ENCODE data around the gene IFI27.

IFI27 gene

GRCh38 chr14:94123296-94123695 is 12.8 kb downstream of the IFI27 start:
- FAIRE-seq = no peak

DNA sequence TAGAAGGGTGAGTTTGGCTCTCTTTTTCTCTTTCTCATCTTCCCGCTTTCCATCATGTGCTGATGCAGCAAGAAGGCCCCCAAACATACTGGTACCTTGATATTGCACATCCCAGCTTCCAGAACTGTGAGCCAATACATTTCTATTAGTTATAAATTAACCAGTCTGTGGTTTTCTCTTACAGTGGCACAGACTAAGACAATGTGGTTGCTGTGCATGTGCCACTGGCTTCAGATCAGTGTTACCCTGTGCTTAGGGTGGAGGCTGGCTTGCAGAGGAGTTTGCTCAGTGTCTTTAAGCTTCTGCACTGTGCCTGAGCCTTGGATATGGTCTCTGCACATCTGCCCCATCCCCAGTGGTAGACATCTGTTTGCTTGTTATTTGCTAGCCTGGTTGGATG is 13.3 kb downstream of the IFI27 start:
- FAIRE-seq (peak; percentile 33), DNase-seq (ENCODE audit: extremely low spot score, insufficient read length, low read depth) (no peak)

More at GRCh38 chr14:94123296-94123695, 12.8 kb downstream of the IFI27 start:
- DNase-seq (ENCODE audit: extremely low spot score, insufficient read length, low read depth) = no peak

DNA sequence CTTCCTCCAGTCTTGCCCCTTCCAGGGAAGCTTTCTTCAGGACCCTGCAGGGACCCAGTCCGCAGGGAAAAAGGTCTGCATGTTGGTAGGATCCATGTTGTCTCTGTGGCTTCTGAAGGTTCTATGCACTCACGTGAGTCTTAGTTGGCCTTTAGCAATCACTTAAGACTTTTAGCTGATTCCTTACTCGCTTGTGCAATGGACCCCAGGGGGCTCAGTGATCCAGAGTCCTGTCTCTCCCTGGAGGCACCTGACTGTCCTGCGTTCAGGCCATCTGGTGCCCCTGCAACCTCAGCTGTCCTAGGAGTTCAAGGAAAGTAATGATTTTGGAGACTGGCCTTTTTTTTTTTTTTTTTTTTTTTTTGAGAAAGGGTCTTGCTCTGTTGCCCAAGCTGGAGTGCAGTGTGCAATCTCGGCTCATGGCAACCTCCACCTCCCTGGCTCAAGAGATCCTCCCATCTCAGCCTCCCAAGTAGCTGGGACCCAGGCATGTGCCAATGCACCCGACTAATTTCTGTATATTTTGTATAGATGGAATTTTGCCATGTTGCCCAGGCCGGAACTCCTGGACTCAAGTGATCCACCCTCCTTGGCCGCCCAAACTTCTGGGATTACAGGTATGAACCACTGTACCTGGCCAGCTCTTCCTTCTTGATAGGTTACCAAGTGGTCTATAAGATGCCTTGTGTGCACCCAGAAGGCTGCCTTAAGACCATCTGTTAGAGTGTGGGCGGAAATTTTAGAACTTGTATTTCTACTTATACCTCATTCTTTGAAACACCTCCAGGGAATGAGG is 14.2 kb downstream of the IFI27 start:
- DNase-seq (ENCODE audit: extremely low spot score, insufficient read length, low read depth) (no peak), FAIRE-seq (no peak)

DNA sequence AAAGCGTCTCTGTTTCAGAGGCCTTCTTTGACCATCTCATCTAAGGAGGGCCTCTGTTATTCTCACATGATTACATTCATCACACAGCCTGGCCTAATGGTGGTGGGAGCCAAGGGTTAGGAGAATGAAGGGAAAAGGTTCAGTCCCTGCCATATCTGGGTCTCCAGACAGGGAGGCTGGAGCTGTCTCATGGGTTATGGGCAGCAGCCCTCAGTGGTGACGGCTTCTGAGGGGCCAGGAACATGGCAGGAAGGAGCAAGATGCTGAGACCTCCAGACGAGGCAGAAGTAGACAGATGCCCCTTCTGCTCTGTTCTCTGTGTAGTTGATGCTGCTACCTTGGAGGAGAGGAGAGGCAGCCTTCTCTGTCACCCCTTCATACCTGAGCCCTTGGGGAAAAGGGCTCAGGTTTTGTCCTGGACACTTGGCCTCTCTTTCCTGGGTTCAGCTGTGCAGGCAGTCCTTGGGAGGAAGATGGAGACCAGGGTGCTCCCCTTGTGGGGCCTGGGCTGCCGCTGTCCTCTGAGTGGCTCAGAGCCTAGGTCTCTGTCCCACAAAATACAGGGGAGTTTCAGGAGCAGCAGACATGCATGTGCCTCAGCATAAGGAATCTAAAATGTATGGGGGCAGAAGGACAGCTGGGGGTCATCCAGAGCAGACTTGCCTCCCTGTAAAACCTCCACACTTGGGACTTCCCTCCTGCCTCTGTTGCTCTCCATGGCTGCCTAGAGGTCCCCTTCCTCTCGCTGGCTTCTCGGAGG is 15.3 kb downstream of the IFI27 start:
- DNase-seq (ENCODE audit: extremely low spot score, insufficient read length, low read depth) = no peak
- FAIRE-seq = no peak

DNA sequence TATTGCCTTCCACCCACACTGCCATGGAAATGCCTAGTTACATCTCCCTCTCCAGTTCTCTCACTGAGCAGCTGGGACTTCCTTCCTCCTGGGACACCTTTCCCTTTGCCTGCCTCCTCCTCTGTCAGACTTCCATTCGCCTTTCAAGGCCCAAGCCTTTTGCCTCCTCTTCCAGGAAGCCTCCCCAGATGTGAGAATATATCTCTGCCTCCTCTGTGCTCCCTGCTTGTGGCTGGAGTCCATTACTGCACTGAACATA is 15.8 kb downstream of the IFI27 start:
- FAIRE-seq (no peak), DNase-seq (ENCODE audit: extremely low spot score, insufficient read length, low read depth) (no peak)

DNA sequence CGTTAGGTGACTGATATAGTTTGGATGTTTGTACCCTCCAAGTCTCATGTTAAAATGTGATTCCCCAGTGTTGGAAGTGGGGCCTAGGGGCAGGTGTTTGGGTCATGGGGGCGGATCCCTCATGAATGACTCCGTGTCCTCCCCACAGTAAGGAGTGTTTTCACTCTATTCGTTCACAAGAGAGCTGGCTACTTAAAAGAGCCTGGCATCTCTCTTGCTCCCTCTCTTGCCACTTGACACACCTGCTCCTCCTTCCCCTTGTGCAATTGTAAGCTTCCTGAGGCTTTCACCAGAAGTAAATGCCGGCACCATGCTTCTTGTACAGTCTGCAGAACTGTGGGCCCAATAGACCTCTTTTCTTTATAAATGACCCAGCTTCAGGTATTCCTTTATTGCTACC is 16.3 kb downstream of the IFI27 start:
- no peak for FAIRE-seq
- no peak for DNase-seq (ENCODE audit: extremely low spot score, insufficient read length, low read depth)

GRCh38 chr14:94127330-94127729 is 16.8 kb downstream of the IFI27 start:
- DNase-seq (ENCODE audit: extremely low spot score, insufficient read length, low read depth) (no peak), FAIRE-seq (no peak)

DNA sequence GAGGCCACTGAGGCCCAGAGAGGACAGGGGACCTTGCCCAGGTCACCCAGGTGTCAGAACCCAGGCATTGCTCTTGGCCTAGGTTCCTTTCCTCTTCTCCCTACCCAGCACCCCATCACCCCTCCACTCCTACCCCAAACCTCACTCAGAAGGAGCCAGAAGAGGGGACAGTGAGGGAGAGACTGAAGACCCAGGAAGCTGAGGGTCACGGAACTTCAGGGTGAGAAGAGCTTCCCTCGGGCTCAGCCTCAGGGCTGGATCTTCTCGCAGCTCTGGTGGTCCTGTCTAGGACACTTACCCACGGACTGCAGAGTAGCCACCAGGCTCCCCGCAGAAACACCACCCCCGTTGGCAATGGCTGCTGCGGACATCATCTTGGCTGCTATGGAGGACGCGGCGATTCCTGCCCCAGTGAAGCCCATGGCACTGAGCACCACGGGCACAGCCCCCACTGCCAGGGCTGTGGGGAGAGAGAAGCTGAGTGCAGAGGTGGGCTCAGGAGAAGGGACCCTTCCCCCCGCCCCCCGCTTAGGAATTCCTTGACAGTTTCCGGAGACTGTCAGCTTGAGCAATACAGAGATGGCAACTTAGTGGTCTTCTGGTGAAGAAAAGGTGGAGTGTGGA is 17.8 kb downstream of the IFI27 start:
- no peak for DNase-seq (ENCODE audit: extremely low spot score, insufficient read length, low read depth)
- no peak for FAIRE-seq

- DNase-seq (ENCODE audit: extremely low spot score, insufficient read length, low read depth) (peak; percentile 86), FAIRE-seq (peak; percentile 85)
Observed at GRCh38 chr14:94129111-94129757, 18.7 kb downstream of the IFI27 start, which contains the start of gene IFI27L2. TSS of gene IFI27L2 (minus strand) at chr14:94129604. CDS start at chr14:94129564, 40 bp downstream.

DNA sequence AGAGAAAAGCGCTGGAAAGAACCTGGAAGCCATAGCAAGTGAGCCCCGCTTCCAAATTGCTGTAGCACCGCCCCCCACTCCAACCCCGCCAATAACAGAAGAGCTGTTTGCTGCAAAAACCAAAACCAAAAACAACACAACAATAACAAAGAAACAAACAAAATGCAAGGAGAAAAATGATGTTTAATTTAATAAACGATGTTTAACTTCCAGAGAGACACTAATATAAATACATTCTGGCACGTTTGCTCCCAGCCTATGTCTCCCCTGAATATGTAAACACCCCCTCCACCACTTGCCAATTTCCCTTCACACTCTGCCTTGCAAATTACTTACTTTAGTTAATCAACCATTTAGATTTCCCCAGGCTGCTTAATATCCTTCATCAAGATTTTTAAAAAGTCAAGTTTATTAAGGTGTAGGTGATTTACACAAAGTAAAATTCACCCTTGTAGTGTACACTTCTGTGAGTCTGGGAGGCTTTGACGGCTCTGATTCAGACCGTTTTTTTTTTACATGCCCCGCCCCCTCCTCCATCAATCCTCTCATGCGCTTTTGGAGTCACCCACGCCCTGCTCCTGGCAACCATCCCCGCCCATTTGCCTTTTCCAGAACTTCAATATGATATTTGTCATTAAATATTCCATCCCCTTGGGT is 19.4 kb downstream of the IFI27 start:
- DNase-seq (ENCODE audit: extremely low spot score, insufficient read length, low read depth) (no peak), FAIRE-seq (peak; percentile 67)

GRCh38 chr14:94132285-94132887 is 21.9 kb downstream of the IFI27 start:
- peak; percentile 78 for FAIRE-seq
- peak; percentile 32 for DNase-seq (ENCODE audit: extremely low spot score, insufficient read length, low read depth)

- DNase-seq (ENCODE audit: extremely low spot score, insufficient read length, low read depth) (no peak), FAIRE-seq (no peak)
Observed at GRCh38 chr14:94135476-94135875, 24.9 kb downstream of the IFI27 start.

DNA sequence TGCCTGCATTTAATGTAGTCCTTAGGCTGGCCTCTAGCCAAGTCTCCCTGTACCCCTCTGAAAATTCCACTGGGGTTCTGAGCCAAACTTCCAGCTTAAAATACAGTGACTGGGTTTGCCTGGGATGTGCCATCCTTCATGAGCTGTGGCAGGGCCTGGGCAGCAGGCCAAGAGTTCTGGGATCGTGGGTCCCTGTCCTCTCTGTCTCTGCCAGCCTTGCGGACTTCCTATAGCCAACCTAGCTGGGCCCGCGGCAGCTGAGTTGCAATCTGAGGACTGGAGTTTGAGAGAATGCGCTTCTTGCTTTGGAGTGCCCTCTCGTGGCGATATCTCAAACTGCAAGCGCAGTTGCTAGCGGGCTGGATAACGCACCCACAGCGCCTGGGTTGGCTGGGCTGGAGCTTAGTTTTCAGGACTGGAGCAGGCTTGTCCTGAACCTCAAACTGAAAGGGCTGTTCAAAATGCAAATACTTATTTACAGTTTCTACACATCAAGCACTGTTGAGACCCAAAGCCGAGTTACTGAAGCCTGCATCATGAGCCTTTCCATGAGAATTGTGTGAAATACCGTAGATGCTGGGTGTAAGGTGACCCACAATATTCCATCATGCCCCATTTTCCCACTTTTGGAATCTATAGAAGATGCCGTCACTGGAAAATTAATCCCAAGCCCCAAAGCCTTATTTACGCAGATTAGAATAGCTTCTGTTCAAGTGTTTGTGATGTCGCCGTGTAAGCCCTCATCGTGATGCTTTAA is 26.2 kb downstream of the IFI27 start:
- FAIRE-seq = peak; percentile 97
- DNase-seq (ENCODE audit: extremely low spot score, insufficient read length, low read depth) = peak; percentile 67

DNA sequence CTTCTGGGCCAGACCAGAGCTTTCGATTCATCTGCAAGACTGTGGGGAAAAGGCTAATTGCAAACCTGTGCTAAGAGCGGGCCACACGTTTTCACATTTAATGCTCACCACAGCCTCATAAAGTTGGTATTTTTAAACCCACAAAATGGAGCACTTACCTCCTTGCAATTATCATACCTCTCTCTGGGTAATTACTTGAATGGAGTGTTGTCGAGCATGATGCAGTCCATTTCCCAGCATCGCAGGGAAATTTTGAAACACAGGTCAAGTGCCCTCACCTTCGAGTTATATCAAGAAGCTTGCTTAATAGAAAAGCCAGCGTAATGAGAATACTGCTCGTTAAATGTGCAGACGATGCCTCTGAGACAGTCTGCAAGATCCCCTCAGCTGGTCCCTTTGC is 27.7 kb downstream of the IFI27 start:
- no peak for DNase-seq (ENCODE audit: extremely low spot score, insufficient read length, low read depth)

DNA sequence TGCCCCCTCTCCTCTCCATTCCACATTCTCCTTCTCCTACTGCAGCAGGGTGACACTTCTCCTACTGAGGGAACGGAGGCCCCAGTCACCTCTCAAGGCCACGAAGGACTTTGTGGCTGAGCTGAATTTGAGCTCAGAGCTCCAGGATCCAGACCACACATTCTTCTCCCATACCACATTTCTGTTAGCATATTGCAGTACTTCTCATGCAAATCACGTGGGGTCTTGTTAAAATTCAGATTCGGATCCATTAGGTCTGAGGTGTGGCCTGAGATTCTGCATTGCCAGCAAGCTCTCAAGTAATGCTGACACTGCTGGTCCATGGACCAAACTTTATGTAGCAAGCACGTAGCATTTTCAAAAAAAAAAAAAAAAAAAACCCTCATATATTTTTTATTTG is 28.5 kb downstream of the IFI27 start:
- DNase-seq (ENCODE audit: extremely low spot score, insufficient read length, low read depth) = no peak
- FAIRE-seq = no peak

More for the DNA sequence above, 27.7 kb downstream of the IFI27 start:
- no peak for FAIRE-seq

DNA sequence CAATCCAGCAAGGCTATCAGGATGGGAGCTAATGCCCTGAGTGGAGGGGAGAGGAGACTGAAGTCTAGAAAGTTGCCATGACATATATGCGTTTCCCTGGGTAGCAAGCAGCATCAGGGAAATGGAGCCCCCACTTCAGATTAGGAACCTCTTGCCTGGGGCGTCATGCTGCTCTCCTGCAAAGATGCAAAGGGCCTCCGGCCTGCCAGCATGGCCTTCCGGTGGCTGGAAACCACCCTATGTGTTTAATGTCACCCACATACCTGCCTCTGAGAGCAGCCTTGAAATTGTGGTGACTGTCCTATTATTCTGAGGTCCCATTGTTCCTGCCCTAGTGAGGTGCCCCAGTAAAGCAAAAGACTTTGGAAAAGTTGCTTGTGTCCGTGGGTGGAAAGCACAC is 28.9 kb downstream of the IFI27 start:
- FAIRE-seq (no peak), DNase-seq (ENCODE audit: extremely low spot score, insufficient read length, low read depth) (no peak)

- FAIRE-seq (no peak), DNase-seq (ENCODE audit: extremely low spot score, insufficient read length, low read depth) (no peak)
Observed at GRCh38 chr14:94142247-94142646, 31.7 kb downstream of the IFI27 start.

- DNase-seq (ENCODE audit: extremely low spot score, insufficient read length, low read depth) (no peak), FAIRE-seq (no peak)
Observed at GRCh38 chr14:94142836-94143235, 32.3 kb downstream of the IFI27 start.

GRCh38 chr14:94143239-94143638 is 32.7 kb downstream of the IFI27 start:
- DNase-seq (ENCODE audit: extremely low spot score, insufficient read length, low read depth) (no peak), FAIRE-seq (no peak)

All from GM18507 (cell line).